T-helper 1 cell treated with Interleukin-12 subunit alpha and Interleukin-12 subunit beta and Interleukin-4 antibody, amounts not matched to agents 30 ng/mL and 1 ng/mL, for 36 hours (primary cell): ENCODE data around the gene SBSN. TPM values are rescaled to one million over a fixed set of nuclear protein-coding genes. Genes with fewer than 3 reads are reported as not detected.

Experiments used
- intact Hi-C: fragments of 100-400 bp; cut with micrococcal nuclease; formaldehyde crosslinking; loops from one replicate; pipeline ENCODE4 v1.15.1; 2024
- total RNA-seq: library from RNA; stranded (reverse); gene quantifications from 2 replicates; pipeline ENCODE4 v1.2.3, GENCODE V29; 2022

SBSN gene
- total RNA-seq, 1 donor from 2014 or later, result not detected

DNA sequence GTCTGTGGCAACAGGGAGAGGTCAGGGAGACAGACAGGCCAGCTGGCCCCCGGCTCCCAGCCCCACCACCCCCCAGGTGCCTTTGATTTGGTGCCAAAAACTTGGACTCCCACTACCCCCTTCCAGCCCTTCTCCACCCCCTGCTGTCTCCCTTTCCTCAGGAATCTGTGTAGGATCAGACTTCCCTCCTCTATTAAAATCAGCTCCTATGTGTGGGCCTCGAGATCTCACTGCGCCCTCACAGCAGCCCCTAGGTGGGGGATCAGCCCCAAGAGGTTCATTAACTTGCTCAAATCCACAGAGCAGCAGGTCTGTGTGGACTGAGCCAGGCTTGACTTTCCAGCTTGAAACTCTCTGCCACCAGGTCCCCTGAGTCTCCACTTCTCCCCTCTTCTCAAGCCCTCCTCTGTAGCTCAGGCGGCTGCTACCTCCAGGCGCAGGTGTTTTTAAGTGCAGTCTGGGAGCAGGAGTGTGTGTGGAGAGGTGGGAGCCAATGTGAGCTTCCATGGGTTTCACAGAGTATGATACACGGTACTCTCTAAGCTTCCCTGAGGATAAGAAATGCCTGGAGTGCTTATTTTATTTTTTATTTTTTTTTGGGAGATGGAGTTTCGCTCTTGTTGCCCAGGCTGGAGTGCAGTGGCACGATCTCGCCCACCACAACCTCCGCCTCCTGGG, 6.8 kb upstream of the SBSN start:
- intact Hi-C loops, result no loop called here

DNA sequence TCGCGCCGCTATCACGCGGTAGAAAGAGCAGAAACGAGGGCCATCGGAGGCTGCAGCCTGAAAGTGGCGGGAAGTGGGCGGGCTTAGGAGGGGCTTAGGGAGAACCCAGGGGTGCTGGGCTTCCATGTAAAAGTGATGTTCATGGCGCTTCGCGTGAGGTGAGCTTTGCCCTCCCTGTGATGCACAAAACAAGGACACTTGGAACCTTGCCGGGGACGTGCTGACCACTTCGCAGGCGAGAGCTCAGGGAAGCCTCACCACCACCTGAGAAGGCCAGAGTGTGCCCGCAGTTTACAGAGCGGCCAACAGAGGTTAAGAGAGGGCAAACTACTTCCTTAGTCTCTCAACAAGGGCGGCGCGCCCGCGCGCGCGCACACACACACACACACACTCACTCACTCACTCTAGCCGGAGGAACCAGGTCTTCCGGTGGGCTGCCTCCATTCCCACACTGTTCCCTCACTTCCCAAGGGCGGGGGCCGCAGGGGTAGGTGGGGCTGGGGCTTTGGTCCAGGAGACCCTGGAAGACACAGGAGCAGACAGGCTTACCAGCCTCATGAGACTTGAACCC, 5.8 kb upstream of the SBSN start:
- intact Hi-C loops, result no loop called here

DNA sequence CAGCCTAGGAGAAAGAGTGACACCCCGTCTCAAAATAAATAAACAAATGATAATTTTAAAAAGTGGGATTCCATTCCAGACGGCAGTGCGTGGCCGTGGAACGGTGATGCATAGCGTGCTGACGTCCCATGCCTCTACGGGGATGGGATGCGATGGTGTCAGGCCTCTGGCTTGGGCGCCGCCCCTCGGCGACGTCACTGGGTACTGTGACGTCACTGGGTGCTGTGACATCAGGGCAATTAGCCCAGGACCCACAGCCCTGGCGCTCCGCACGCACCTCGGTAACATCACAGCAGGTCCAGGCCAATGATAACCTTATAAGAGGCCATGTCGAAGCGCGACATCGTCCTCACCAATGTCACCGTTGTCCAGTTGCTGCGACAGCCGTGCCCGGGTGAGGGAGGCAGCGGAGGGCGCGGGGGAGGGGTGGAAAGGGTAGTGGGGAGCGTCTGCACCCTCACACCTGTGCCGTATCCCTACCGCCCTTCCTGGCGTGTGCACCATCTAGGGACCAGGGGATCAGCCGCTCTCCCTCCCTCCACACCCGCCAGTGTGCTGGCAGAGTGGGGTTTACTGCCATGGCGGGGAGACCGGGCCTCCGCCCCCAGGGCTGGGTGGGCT, 5.2 kb upstream of the SBSN start, which contains the start of gene GAPDHS:
TSS of gene GAPDHS (plus strand) at position 256 of the 621 bp plus-strand sequence. CDS start at position 328, 72 bp downstream.
- intact Hi-C loops, result no loop called here

DNA sequence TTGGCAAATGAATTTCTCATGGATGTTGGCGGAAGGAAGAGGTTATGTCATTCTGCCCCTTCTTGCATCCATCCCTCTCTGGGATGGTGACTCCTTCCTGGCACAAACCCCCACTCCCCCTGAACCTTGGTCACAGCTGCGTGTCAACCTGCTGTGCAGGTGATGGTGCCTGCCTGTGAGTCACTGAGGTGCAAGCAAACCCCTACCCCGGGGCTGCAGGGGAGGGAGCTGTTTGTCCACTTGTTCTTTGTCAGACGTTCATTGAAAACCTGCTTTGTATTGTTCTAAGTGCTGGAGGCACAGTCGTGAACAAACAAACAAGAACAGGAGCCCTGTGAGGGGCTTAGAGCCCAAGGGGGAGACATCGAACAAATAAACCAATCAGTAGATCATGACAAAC, 3.2 kb upstream of the SBSN start:
- intact Hi-C loops, result no loop called here

DNA sequence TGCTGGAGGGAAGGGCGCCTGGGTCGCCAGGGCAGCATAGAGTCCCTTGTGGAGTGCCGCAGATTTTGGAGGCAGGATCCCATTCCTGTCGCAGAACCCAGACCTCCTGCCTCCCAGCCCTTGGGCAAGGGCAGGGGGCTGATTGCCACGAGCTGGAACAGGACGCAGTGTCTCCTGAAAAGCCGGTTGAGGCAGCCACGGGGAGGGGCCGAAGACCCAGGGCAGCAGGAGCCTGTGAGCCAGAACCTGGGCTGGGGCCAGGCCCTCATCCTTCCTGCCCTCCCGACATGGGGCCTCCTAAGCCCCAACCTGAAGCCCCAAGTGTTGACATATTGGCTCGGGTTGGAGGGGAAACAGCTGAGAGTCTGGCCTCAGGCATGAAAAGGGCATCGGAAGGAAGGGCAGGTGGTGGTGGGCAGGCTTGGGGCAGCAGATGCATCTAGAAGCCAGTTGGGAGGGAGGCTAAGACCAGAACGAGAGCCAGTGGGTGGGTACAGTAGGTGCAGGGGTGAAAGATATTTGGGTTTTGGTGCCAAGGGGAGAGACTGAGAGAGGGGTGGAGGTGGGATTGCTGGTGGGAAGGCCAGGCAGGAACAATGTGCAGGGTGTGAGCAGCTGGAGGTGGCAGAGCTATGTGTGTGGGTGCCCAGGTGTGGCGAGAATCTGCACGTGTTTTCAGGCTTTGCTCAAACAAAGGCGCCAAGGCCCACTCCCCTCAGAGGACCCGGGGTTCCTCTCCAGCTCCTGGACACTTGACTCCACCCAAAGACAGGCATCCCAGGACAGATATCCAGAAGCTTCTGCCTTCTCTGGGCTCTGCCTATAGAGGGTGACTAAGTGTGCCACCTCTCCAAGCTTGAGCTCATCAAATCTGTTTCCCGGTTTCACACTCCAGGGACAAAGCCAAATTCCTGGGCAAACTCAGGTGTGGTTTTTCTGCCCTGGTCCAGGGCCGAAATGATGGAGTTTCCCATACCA, 1.4 kb upstream of the SBSN start:
- intact Hi-C loops, result no loop called here

DNA sequence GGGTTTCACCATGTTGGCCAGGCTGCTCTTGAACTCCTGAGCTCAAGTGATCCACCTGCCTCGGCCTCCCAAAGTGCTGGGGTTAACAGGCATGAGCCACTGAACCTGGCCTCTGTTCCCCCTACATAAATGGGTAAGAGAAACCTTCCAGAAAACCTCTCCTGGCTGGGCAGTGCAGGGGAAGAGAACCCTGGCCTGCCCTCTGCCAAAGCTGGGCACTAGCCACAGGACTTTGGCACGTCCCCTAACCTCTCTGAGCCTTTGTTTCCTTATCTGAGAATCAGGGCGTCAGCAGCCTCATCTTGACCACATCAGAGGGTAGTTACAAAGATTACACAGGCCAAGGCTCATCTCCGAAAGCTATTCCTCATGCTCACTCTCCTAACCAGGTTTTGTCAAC, 2.2 kb downstream of the SBSN start:
- intact Hi-C loops, result no loop called here

DNA sequence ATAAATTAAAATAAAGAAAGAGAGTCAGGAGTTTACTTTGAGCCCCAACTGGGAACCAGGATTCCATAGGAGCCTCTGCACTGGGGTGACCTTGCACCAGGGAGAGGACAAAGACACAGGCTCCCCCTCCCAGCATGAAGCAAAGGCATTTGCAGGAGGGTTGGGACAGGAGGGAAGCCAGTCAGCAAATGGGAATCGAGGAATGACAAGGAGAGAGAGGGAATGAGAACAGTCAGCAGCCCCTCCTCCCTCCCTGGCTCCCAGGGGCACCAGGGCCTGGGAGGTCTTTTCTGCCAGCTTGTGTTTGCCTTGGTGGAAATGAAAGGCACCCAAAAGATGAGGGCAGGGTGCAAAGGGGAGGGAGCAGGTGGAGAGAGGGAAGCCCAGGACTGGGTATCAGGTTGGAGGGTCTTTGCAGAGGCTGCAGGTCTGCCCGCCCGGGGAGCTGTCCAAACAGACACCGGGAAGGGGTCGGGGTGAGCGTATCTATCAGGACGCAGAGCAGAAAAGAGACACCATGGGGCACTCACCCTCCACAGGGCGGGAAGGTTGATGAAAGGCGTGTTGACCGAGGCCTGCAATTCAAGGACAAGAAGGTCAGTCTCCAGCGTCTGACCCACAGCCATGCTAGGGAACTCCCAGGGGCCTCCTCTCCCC, 3.8 kb downstream of the SBSN start:
- intact Hi-C loops, result no loop called here

DNA sequence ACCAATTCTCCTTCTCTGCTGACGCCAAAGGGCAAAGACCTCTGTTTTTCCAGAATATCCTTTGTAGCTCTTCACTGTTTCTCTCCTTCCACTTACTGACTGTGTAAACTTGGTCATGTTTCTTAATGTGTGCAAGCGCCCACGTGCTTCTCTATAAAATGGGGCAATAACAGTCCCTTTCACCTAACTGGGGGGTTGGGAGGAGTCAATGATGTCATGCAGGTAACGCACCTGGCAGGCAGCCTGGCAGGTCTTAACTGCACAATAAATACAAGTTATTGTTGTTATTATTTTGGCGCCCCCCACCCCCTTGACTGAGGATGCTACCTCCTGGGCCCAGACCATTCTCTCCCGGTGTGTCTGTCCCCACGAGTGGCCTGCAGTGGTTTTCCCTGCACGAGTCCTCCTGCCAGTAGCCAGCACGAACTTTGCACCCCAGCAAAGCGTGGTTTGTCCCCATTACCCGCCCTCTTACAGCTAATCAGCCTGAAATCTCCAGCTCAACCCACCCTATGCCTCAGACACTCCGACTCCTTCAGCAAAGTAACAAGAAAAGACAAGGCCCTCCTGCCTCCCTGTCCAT, 5.3 kb downstream of the SBSN start:
- intact Hi-C loops, result no loop called here

DNA sequence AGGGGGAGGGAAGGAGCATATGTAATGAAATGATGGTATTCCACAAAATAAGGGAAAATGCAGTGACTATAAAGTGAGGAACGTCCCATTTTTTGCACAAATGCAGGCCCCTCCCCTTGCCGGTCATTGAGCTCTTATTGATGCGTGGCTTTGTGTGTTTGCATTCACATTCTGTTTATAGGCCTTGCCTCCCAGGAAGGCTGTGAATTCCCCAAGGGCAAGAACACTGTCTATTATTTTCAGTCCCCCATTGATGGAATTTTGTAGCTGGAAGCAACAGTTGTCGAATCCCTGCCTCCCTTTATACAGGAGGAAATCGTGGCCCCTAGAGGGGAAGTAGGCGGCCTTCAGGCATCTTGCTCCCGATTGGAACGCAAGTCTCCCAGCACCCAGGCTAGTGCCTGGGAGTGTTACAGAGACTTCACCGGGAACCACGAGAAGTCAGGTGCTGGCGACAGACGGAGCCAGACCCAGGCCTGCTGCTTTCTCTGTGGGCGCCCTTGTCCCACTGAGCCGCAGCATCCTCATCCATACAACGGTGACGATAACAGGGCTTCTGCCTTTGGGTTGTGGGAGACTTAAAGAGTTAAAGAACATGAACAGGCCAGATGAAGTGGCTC, 6.9 kb downstream of the SBSN start:
- intact Hi-C loops, result no loop called here

DNA sequence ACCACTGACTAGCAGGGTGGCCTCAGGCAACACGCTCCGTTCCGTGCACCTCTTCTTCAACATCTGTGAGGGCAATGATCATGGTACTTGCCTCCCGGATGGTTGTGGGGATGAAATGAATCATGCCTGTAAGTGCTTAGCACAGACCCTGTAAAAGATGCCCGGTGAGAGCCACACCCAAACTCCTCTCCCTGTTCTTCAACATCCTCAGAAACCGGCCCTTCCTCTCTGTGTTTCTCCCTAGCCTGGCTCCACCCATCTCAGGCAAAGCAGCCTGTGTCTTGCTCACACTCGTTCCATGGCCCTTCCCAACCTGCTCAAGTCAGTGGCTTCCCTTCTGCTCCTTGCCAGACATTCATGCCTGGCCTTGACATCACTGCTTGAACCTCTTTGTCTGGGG, 8.8 kb downstream of the SBSN start:
- intact Hi-C loops, result no loop called here

DNA sequence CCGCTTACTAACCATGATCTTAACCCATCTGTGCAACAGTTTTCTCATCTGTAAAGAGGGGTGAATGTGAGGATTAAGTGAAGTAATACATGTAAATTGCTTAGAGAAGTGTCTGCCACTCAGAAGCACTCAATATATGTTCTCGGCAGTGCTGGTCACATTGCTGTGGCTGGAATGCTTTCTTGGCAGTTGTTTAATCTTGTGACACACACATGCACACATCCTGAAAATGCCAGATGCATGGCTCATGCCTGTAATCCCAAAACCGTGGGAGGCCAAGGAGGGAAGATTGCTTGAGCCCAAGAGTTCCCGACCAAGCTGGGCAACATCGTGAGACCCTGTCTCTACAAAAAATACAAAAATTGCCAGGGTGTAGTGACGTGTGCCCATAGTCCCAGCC, 9.8 kb downstream of the SBSN start:
- intact Hi-C loops, result no loop called here

DNA sequence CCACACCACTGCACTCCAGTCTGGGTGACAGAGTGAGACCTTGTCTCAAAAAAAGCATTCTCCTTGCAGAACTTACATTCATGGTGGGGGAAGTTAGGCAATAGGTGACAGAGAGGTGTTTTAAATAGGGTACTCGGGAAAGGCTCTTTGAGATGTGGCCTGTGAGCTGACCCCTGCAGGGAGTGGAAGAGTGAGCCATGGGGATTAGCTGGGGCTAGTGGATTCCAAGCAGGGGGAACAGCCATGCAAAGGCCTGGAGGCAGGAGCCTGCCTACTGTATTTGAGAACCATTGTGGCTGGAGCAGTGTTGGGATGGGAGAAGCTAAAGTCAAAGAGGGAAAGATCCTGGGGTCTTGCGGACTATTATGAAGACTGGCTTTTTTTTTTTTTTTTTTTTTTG, 10.8 kb downstream of the SBSN start:
- intact Hi-C loops, result no loop called here

DNA sequence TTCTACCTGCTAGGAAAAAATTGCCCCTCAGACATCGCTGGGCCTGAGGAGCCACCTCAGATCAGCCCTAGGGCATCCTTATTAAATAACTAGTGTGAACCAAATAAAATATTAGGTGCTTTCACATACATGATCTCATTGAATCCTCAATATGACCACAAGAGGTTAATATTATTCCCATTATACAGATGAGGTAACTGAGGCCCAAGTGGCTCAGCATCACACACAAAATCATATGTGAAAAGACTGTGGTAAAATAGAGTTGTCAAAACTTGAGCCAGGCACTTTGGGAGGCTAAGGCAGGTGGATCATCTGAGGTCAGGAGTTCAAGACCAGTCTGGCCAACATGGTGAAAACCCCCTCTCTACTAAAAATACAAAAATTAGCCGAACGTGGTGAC, 11.8 kb downstream of the SBSN start:
- intact Hi-C loops, result no loop called here

DNA sequence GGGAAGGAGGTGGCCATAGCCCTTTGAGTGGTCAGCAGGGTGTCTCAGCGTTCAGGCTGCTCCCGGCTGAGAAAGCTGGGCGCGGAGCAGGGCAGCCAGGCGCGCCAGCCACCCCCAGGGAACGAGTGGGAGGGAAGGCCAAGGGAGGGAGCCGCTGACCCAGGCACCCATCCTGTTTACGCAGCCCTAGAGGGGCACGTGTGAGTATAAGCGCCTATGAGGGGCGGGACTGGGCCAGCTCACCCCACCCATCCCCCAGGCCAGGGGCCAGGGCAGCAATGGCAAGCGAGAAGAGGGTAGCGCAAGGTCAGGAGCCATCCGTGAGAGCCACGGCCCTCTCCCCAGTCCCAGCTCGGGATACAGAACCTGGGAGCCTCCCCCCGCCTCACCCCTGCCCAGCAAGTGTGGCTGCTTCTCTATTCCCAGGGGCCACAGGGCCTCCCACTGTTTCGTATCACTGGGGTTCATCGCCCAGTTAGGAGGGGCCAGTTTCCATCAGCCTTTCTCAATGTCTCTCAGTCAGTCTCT, 13.8 kb downstream of the SBSN start:
- intact Hi-C loops, result no loop called here

DNA sequence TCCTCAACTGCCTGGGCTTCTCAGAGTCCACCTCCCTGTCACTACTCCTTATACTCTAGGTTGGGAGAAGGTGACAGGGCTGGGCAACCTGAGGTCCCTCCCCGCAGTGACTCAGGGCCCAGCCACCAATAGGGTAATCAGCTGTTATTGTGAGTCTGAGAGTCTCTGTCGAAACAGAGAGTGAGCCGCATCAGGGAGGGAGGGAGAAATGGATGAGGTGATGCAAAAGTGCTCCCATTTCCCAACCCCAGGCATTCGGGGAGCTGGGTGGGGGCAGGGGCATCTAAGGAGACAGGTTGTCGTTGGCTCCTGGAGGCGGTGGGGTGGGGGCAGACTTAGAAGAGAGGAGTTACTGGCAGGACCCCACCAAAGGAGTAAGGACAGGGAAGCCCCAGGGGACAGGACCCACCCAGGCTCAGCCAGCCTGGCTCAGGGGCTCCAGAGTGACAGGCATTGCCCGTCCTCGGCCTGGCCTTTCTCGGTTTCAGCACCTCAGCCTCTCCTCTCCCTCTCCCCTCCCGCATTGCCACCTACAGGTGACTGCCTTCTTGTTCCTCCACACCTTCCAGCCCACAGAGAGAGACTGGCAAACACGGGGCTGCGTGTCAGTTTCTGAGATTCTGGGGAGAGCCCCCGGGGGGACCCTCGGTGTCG, 14.4 kb downstream of the SBSN start, which contains the start of gene DMKN:
TSS of gene DMKN (minus strand) at position 22 of the 654 bp plus-strand sequence. CDS start 174 bp downstream, outside the sequence.
- intact Hi-C loops, result loop anchor here (2.0 kb wide), 1 partner anchor 31 kb away; the partner anchor contains the start of gene TMEM147

DNA sequence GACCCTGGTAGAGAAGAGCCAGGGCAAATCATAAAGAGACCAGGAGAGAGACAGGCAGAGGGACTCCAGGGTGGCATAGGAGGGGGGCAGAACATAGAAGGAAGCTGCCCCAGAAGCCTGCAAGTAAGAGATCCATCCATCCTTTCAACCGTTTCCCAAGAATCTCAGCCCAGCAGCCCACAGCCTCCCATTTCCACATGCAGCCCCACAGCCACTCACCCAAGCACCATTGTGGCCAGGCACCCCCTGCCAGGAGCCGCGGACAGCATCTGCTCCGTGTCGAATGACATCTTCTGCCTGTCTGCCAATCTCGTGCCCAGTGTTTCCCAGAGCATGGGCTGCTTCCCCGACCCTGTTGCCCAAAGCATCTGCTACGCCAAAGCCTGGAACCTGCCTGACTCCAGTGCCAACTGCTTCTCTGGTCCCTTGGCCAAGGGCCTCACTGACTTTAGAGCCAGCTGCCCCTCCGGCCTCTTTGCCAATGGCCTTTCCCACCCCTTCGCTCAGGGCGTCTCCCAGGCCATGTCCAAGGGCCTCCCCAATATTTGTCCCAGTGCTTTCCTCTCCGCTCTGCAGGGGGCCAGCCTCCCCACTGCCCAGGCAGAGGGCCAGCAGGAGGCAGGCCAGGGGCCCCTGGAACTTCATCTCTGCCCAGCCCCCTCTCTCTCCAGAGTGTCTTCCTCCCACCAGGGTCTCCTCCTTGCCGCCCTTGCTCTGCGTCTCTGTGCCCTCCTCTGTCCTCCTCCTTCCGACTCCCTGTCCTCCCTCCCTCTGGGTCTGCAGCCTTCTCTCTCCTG, 15.1 kb downstream of the SBSN start:
- intact Hi-C loops, result loop anchor here (2.0 kb wide), 1 partner anchor 32 kb away; the partner anchor contains the start of gene TMEM147

DNA sequence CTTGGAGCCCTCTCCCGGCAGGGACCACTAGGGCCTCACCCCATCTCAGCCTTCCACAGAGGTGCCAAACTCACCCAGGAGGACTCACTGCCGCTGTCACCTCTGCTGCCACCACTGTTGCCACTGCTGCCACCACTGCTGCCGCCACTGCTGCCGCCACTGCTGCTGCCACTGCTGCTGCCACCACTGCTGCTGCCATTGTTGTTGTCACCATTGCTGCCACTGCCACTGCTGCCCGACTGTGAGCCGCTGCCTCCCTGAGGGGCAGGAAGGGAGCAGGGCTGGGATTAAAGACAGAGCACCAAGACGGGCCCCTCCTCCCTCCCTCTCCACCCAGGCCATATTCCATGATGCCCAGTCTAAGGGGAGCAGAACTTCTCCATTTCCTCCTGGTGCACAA, 16.8 kb downstream of the SBSN start:
- intact Hi-C loops, result no loop called here

DNA sequence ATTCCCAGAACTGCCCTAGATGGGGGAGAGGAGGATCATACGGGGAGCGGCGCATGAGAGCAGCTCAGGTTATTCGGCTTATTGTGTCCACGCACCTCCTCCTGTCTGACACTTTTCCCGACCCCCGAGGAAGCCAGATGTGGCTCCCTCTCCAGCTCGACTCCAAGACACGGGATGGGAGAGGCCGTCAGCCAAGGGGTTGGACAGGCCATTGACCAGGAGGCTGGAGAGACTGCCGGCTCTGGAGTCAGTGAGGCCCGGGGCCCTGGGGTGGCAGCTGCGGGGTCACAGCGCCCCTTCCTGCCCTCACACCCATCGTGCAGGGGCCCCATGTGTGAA, 17.5 kb downstream of the SBSN start:
- intact Hi-C loops, result loop anchor here (1.0 kb wide), 1 partner anchor 82 kb away; no protein-coding TSS in a partner anchor
